HG03439 (cell line): Measurements from ENCODE around the gene RAPGEF5.

ENCODE experiments used
- ATAC-seq: cut with Tn5 transposase; IDR thresholded peaks from one replicate; pipeline ENCODE4 v1.9.1; 2021; ENCODE audit warnings: mild to moderate bottlenecking, moderate library complexity; ENCODE audit not compliant: unreplicated experiment

RAPGEF5 gene

GRCh38 chr7:22167482-22167881, 189.5 kb downstream of the RAPGEF5 start:
- ATAC-seq = no peak

GRCh38 chr7:22166928-22167327, 190.0 kb downstream of the RAPGEF5 start:
- ATAC-seq = no peak

- ATAC-seq = no peak
These were observed 197.6 kb downstream of the RAPGEF5 start for GRCh38 chr7:22159341-22159740.

GRCh38 chr7:22157552-22157951, 199.4 kb downstream of the RAPGEF5 start:
- no peak for ATAC-seq

- ATAC-seq = no peak
These were observed 200.7 kb downstream of the RAPGEF5 start for GRCh38 chr7:22156205-22156604.

GRCh38 chr7:22154143-22154529, 202.8 kb downstream of the RAPGEF5 start:
- ATAC-seq = no peak

- no peak for ATAC-seq
These were observed 203.4 kb downstream of the RAPGEF5 start for GRCh38 chr7:22153432-22154142.

- ATAC-seq = no peak
These were observed 204.3 kb downstream of the RAPGEF5 start for GRCh38 chr7:22152690-22153089.

GRCh38 chr7:22151901-22152300, 205.1 kb downstream of the RAPGEF5 start:
- ATAC-seq = no peak

- ATAC-seq = no peak
These were observed 206.7 kb downstream of the RAPGEF5 start for GRCh38 chr7:22150221-22150620.

- ATAC-seq = no peak
These were observed 209.1 kb downstream of the RAPGEF5 start for GRCh38 chr7:22147868-22148267.

- ATAC-seq = no peak
These were observed 209.9 kb downstream of the RAPGEF5 start for GRCh38 chr7:22146961-22147512.

- no peak for ATAC-seq
These were observed 212.0 kb downstream of the RAPGEF5 start for GRCh38 chr7:22144950-22145349.

- no peak for ATAC-seq
These were observed 213.5 kb downstream of the RAPGEF5 start for GRCh38 chr7:22143491-22143890.

- ATAC-seq = no peak
These were observed 214.4 kb downstream of the RAPGEF5 start for GRCh38 chr7:22142572-22142971.

- ATAC-seq = no peak
These were observed 215.6 kb downstream of the RAPGEF5 start for GRCh38 chr7:22141355-22141754.

- no peak for ATAC-seq
These were observed 216.4 kb downstream of the RAPGEF5 start for GRCh38 chr7:22140578-22140977.

- no peak for ATAC-seq
These were observed 218.1 kb downstream of the RAPGEF5 start for GRCh38 chr7:22138886-22139285.

- no peak for ATAC-seq
These were observed 218.8 kb downstream of the RAPGEF5 start for GRCh38 chr7:22138106-22138505.

GRCh38 chr7:22137466-22137865, 219.5 kb downstream of the RAPGEF5 start:
- no peak for ATAC-seq

- ATAC-seq = no peak
These were observed 219.9 kb downstream of the RAPGEF5 start for GRCh38 chr7:22137026-22137425.

GRCh38 chr7:22129819-22130580, 227.0 kb downstream of the RAPGEF5 start:
- no peak for ATAC-seq
